ENCODE measurements around the gene GPR137B.
"Not testable (repeated sequence)": the region's sequence is repeated elsewhere in the genome, so short reads cannot be mapped to it uniquely, and the experiment has no call there.

The GPR137B gene

GRCh38 chr1:236142253-236143103, at the start of gene GPR137B:
Gene GPR137B, plus strand, starts transcription at chr1:236142539. Its CDS starts 84 bp downstream, at chr1:236142623.
- DNase-seq, result peak; percentile 63

GRCh38 chr1:236092899-236093298, 49.4 kb upstream of the GPR137B start:
- DNase-seq, result no peak

GRCh38 chr1:236095705-236096520, 46.4 kb upstream of the GPR137B start:
- DNase-seq, result no peak

- DNase-seq, result not testable (repeated sequence)
These were observed 45.5 kb upstream of the GPR137B start for GRCh38 chr1:236096660-236097482.

GRCh38 chr1:236098267-236098666, 44.1 kb upstream of the GPR137B start:
- no peak for DNase-seq

- no peak for DNase-seq
These were observed 42.9 kb upstream of the GPR137B start for GRCh38 chr1:236099355-236099974.

GRCh38 chr1:236100799-236101198, 41.5 kb upstream of the GPR137B start:
- DNase-seq, result no peak

GRCh38 chr1:236101233-236102200, 40.8 kb upstream of the GPR137B start:
- DNase-seq, result no peak

- no peak for DNase-seq
These were observed 39.7 kb upstream of the GPR137B start for GRCh38 chr1:236102611-236103010.

GRCh38 chr1:236103059-236103458, 39.3 kb upstream of the GPR137B start:
- no peak for DNase-seq

GRCh38 chr1:236103646-236104218, 38.6 kb upstream of the GPR137B start:
- peak; percentile 77 for DNase-seq

- no peak for DNase-seq
These were observed 35.0 kb upstream of the GPR137B start for GRCh38 chr1:236107121-236107907.

- no peak for DNase-seq
These were observed 34.2 kb upstream of the GPR137B start for GRCh38 chr1:236108027-236108648.

GRCh38 chr1:236110137-236110536, 32.2 kb upstream of the GPR137B start:
- DNase-seq, result no peak

GRCh38 chr1:236111527-236112331, 30.6 kb upstream of the GPR137B start:
- no peak for DNase-seq

- DNase-seq, result no peak
These were observed 30.1 kb upstream of the GPR137B start for GRCh38 chr1:236112332-236112627.

GRCh38 chr1:236113324-236114032, 28.9 kb upstream of the GPR137B start:
- no peak for DNase-seq

GRCh38 chr1:236114076-236114747, 28.1 kb upstream of the GPR137B start:
- DNase-seq, result no peak

Measured in midbrain (tissue), 1 donor.